SK-N-SH (cell line): ENCODE measurements around the gene LARP1.

Experiments
- EZH2phosphoT487 ChIP-seq: fragments of 200-600 bp; sonication (generic); IDR thresholded peaks from 2 replicates; pipeline ENCODE4 v1.6.1; 2017; ENCODE audit warnings: low read depth, mixed run types, mild to moderate bottlenecking, antibody characterized with exemption, moderate library complexity, borderline replicate concordance
- GATA2 ChIP-seq: sonication (generic); formaldehyde crosslinking; IDR thresholded peaks from 2 replicates; pipeline ENCODE4 v1.5.0; 2020; ENCODE audit warnings: mild to moderate bottlenecking, missing genetic modification reagents
- POLR2AphosphoS5 ChIP-seq: IDR thresholded peaks from 2 replicates; pipeline ENCODE4 v1.6.1; 2012; ENCODE audit warnings: low read depth, low read length
- RAD21 ChIP-seq: IDR thresholded peaks from 2 replicates; pipeline ENCODE4 v1.6.1; 2012; ENCODE audit warnings: mild to moderate bottlenecking, low read length
- RCOR1 ChIP-seq: fragments of 150-350 bp; IDR thresholded peaks from 2 replicates; pipeline ENCODE4 v1.6.1; 2017; ENCODE audit warnings: antibody characterized with exemption, low read length
- TAF1 ChIP-seq: IDR thresholded peaks from 2 replicates; pipeline ENCODE4 v1.6.1; 2012; ENCODE audit warnings: low read depth, mild to moderate bottlenecking, low read length, moderate library complexity, borderline replicate concordance
- TF ChIP-seq, protein P1 (sequence below): fragments of 150-350 bp; IDR thresholded peaks from 2 replicates; pipeline ENCODE4 v1.6.1; 2017; ENCODE audit warnings: antibody characterized with exemption, low read length, low read depth, borderline replicate concordance

DNA sequence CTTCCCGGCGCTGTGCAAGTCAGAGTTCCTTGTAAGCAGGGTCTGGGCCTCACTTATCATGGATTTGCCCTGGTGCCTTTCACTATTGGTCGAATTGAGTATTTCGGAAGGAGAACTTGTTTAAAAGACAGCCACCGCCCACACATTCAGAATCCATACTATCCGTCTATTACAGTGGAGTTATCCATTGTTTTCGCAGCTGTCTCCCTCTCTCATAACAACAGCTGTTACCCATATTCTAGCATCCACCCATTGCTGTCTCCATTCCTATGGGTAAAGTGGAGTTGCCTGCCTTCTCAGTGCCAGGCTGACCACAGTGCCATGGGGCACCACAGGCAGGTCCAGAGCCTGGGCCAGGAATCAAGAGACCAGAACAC lies 75.0 kb downstream of the LARP1 start:
- TF ChIP-seq EZH2phosphoT487 (no peak), RCOR1 (no peak), POLR2AphosphoS5 (no peak), GATA2 (no peak), RAD21 (no peak), TAF1 (no peak)
- TF ChIP-seq, protein P1, sequence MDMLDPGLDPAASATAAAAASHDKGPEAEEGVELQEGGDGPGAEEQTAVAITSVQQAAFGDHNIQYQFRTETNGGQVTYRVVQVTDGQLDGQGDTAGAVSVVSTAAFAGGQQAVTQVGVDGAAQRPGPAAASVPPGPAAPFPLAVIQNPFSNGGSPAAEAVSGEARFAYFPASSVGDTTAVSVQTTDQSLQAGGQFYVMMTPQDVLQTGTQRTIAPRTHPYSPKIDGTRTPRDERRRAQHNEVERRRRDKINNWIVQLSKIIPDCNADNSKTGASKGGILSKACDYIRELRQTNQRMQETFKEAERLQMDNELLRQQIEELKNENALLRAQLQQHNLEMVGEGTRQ = no peak
